Amniotic epithelial cell (primary cell): ENCODE results near the gene VAMP5.
"Not testable (repeated sequence)": the region's sequence is repeated elsewhere in the genome, so short reads cannot be mapped to it uniquely, and the experiment has no call there.

Source experiments
- DNase-seq: peaks from one replicate; pipeline ENCODE4 v3.0.0-alpha.2; 2010; ENCODE audit warnings: low read depth

VAMP5 gene

GRCh38 chr2:85584857-85585780 is 888 bp downstream of the VAMP5 start:
- DNase-seq, result peak; percentile 66

- peak; percentile 59 for DNase-seq
Observed at GRCh38 chr2:85585781-85586105, 1.5 kb downstream of the VAMP5 start.

- DNase-seq, result no peak
Observed at GRCh38 chr2:85588236-85588635, 4.0 kb downstream of the VAMP5 start.

- no peak for DNase-seq
Observed at GRCh38 chr2:85588645-85589044, 4.4 kb downstream of the VAMP5 start.

- DNase-seq, result no peak
Observed at GRCh38 chr2:85589181-85589580, 5.0 kb downstream of the VAMP5 start.

GRCh38 chr2:85589982-85590791 is 6.0 kb downstream of the VAMP5 start:
- peak; percentile 100 for DNase-seq

GRCh38 chr2:85590950-85591349 is 6.7 kb downstream of the VAMP5 start:
- no peak for DNase-seq

GRCh38 chr2:85591563-85591962 is 7.3 kb downstream of the VAMP5 start:
- DNase-seq, result no peak

- DNase-seq, result not testable (repeated sequence)
Observed at GRCh38 chr2:85592299-85592698, 8.1 kb downstream of the VAMP5 start.

GRCh38 chr2:85593023-85593422 is 8.8 kb downstream of the VAMP5 start:
- no peak for DNase-seq

- no peak for DNase-seq
Observed at GRCh38 chr2:85594715-85595300, 10.6 kb downstream of the VAMP5 start.

- DNase-seq, result peak; percentile 99
Observed at GRCh38 chr2:85595301-85596025, 11.2 kb downstream of the VAMP5 start, which contains the start of gene RNF181. RNF181 (plus strand) TSS chr2:85595745; CDS start chr2:85595764, 19 bp downstream.

GRCh38 chr2:85596026-85596333 is 11.7 kb downstream of the VAMP5 start:
- peak; percentile 21 for DNase-seq

- DNase-seq, result no peak
Observed at GRCh38 chr2:85596486-85597143, 12.4 kb downstream of the VAMP5 start.

- no peak for DNase-seq
Observed at GRCh38 chr2:85597241-85597640, 13.0 kb downstream of the VAMP5 start.

- no peak for DNase-seq
Observed at GRCh38 chr2:85598594-85599340, 14.5 kb downstream of the VAMP5 start.

GRCh38 chr2:85599468-85600234 is 15.4 kb downstream of the VAMP5 start:
- DNase-seq, result no peak

- DNase-seq, result no peak
Observed at GRCh38 chr2:85600235-85600575, 16.0 kb downstream of the VAMP5 start.

- no peak for DNase-seq
Observed at GRCh38 chr2:85600951-85601770, 16.9 kb downstream of the VAMP5 start.
